HG03196 (cell line): ENCODE data around the gene FAM83B.
"Not testable (repeated sequence)": the region's sequence is repeated elsewhere in the genome, so short reads cannot be mapped to it uniquely, and the experiment has no call there.

ENCODE experiments used
- ATAC-seq: cut with Tn5 transposase; IDR thresholded peaks from one replicate; pipeline ENCODE4 v1.9.1; 2021; ENCODE audit not compliant: unreplicated experiment

The FAM83B gene

DNA sequence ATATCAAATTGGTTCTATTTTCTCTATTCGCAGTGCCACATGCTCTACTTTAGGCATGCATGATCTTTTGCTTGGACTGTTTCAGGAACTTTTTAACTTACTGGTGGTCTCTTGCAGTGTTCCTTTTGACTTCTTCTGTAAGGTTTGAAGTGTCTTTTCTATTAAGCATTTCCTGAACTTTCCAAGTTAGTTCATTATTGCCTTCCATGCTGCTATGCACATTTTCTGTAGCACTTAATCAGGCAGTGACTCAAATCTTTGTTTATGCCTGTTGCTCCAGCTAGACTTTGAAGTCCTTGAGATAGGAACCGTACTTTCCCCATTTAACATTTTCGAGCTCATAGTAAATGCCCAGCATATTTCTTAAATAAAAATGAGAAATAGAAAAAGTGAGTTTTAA lies 52.2 kb downstream of the FAM83B start:
- ATAC-seq = no peak

DNA sequence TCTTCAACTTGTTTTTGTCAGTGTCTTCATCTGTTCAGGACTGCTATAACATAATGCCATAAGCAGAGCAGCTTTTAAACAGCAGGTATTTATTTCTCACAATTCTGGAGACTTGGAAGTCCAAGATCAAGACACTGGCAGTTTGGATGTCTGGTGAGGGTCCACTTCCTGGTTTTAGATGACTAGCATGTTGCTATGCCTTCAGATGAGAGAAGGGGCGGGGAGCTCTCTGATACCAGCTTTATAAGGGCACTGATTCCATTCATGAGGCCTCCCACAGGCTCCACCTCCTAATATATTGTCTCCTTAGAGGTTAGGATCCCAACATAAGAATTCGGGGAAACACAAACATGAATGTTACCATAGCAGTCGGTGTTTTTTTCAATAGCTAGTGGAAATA lies 52.9 kb downstream of the FAM83B start:
- ATAC-seq = no peak

DNA sequence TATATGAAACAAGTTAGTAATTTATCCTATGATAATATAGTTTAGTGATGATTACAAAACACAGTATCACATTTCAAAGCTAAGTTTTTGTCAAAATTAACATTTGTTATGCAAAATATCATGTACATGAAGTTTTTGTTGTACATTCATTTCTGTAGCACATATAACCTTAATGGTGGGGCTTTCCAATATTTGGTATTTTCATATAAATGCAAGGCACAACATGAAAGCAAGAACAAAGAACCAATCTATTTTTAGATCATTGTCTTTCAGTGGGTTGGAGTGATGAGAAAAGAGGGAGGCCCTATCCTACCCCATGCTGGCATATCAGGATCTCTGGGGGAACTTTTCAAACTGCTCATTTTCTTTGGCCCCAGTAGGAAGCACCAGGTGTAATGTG lies 53.4 kb downstream of the FAM83B start:
- no peak for ATAC-seq

DNA sequence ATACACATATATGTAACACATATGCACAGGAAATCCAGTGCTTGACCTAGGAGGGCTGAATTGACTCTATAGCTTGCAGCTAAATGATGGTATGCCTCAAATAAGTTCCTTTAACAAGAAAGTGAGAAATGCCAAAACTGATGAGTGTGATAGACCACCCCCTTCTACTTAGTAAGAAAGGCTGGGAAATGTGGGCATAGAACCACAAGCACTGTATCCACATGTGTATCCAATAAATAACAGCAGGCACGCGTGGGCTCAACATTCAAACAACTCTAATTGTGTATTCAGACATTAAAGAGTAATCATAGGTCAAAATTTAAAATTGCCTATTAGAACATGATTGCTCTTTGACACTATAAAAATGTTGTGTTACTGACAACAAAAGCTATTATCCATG lies 54.1 kb downstream of the FAM83B start:
- ATAC-seq = no peak

DNA sequence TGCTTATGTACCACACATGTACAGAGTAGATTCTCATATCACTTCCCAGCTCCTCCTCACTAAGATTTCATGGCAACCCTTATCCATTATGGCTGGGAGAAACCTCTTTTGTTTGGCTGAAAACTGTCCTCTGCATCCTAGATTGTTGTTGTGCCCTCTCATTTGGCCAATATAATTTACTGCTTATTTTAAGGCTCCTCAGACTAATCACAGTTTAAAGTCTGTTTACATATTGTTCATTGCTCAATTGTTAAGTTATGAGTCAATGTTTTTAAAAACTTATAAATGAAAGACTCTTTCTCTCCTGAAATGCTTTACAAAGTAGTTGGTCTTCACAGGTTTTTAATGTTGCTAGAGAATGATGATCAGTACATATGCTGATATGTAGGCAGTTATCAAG lies 57.3 kb downstream of the FAM83B start:
- no peak for ATAC-seq

DNA sequence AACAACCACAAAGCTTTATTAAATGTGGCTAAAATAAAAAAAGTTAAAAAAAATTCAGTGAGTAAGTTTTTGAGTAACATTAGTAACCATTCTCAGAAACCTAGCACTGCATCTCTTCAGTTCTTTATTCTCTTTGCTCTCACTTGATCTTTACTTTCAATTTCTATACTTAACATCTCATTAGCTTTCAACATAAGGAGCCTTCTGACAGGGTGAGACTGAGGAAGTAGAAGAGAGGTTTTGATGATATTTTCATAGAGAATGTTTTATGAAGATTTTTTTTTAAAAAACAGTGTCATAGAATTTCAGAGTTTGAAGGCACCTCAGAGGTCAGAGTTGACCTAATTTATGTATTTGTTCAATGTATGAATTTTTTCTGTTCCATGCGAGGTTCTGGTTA lies 60.8 kb downstream of the FAM83B start:
- no peak for ATAC-seq

DNA sequence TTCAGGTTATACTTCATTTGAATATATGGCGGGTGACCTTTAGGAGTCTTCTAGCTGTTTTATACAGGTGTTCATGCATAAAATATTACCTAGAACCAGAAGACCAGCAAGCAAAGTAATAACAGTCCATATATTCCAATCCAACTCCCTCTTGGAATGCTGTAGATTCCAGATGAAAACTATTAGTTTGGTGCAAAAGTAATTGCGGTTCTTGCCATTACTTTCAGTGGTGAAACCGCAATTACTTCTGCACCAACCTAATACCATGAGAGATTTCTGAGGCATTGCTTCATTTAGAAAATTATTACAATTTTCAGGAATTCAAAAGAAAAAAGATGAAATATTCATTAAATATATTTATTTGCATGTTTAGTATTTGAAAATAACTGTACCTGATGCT lies 62.6 kb downstream of the FAM83B start:
- ATAC-seq = no peak

DNA sequence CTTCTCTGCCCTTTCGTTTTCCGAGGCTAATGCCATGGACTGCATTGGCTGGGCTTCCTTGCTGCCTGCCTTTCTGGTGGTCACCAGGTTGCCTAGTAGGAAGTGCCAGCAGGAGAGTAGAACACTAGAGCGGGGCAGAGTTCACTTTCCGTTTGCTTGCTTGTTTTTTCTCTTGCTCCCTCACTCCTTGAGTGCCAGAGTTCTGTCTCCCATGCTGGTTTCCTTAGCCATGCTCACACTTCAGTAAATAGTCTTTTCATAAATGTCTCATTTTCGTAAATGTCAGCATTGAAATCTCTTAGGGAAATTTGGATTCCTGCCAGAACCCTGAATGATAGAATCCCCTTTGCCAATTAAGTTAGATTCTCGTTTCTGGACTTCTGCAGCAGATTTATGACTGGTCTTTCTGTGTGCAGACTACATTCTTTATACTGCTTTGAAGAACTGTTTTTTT lies 63.9 kb downstream of the FAM83B start:
- ATAC-seq = no peak

DNA sequence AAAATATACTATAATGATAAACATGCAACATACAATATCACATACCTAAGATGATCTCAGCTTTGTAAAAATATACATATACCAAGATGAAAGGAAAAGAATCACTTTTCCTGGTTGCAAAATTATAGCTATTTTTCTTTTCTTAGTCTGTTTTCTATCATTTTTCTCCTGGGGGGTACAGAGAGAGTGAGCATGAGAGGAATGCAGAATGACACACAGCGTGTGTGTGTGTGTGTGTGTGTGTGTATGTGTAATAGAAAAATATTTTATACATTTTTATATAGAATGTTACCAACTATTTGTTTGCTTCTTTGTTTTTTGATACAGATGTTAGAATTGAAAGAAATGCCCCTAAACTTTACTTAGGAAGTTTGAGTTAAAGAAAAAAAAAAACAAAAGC lies 64.3 kb downstream of the FAM83B start:
- no peak for ATAC-seq

DNA sequence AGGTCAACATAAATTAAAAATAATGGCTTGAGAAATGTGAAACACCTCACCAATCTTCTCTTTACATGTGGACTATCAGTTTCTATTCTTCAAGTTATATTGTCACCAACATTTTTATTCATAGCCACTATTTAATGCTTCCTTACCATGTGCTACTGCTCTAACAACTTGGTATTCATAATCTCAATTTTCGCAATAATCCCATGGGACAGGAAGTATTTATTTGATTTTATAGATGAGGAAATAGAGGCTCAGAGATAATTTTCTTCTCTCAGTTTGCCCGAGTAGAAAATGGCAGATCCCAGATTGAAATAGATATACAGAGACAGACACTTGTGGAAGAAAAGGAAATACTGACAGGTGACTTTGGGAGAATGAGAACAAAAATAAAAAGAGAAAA lies 66.6 kb downstream of the FAM83B start:
- ATAC-seq = no peak

DNA sequence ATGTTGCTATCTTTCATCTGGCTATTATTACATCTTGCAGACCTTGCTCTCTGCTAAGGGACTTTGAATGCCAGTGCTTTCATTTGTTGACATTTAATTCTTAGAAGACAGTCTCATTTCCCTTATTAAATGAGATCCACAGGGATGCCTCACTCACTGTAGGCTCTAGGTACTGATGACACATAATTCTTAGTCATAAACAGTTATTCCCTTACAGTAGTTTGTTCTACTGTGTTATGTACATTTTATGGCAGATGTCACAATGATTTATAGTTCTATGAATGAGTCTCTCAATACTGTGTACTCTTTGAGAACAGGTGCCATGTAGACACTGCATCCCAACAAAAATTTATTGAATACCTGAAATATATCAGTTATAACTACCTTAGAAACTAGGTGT lies 70.3 kb downstream of the FAM83B start:
- no peak for ATAC-seq

DNA sequence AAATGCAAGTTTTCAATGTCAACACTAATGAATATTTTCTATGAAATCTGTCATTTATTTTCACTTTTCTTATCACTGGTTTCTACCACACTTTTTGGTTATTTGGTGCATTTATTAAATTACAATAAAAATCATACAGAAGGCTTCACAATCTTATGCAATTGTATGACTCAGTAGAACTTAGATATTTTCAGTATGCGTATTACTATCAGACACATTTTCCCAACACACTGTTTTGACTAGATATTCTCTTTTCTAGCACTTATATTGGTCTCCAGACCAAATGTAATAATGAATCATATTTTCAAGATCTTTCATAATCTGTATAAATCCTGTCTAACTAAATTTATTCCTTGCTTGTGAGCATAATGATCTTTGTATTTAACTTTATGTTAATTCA lies 74.1 kb downstream of the FAM83B start:
- ATAC-seq = no peak

DNA sequence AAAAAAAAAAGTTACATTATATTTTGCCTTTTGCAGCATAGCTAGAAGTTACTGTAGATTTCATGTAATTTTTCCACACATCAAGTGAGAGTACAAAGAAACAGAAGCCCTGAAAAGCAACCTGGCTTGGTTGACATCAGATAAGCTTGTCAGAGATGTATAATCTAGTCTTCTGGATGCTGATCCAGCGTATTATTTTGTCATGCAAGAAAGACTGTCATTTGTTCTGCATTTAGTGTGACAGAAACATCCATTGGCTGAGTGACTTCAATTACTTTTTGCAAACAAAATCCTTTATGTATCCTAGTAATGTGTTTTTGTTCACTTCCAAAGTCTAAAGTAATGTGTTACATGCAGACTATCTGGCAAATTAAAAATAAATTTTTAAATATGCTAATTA lies 75.3 kb downstream of the FAM83B start:
- ATAC-seq = no peak

DNA sequence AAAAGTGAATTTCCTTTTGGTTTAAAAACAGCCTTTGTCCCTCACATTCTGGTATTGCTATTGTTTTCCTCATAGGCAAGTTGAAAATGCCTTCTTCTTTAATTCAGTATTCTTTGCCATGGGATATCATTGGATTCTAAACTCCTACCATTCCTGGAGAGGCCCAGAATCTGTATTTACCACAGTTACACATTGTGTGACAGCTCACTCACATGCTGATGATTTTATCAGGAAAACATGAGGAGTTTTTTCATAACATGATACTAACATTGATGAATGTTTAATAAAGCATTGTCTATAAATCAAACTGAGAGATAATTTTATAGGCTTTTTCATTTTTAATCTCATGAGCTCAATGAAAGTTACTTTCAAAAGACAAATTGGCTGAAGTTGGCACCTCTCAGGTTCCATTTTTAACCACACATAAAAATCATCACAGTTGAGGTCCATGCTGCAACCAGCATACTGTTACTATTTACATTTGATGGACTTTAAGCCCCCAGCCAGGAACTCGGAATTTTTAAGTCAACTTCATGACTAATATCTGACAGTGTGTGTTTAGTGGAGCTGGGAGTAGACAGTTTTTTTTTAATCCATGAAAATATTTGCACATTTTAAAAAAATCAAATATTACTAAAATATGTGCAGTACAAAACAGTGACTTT lies 82.8 kb downstream of the FAM83B start:
- no peak for ATAC-seq

DNA sequence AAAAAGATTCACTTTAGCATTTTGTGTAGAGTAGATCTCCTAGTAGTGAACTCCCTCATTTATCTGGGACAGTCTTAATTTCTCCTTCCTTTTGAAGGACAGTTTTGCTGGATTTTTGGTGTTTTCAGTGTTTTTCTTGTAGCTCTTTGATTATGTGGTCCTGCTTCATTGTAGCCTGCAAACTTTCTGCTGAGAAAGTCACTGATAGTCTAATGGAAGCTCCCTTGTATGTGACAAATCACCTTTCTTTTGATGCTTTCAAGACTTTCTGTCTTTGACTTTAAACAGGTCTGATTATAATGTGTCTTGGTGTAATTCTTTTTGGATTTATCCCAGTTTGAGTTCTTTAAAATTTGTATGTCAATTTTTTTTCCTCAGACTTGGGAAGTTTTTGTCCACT lies 86.1 kb downstream of the FAM83B start:
- no peak for ATAC-seq

DNA sequence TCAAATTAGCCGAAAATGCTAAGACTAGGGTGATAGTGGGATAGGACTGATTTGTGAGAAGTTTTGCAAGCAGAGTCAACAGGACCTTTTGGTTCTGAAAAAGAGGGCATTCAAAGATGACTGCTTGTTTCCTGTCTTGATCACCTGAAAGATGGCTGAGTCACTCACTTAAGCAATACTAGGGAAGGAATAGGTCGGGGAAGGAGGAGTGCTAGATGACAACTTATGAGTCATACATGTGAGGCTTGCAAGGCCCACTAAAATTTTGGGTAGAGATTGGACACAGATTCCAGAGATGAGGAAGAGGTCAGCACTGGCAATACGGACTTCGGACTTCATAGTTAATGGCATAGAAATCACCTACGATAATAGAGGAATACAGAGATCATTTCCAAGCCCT lies 89.2 kb downstream of the FAM83B start:
- no peak for ATAC-seq

DNA sequence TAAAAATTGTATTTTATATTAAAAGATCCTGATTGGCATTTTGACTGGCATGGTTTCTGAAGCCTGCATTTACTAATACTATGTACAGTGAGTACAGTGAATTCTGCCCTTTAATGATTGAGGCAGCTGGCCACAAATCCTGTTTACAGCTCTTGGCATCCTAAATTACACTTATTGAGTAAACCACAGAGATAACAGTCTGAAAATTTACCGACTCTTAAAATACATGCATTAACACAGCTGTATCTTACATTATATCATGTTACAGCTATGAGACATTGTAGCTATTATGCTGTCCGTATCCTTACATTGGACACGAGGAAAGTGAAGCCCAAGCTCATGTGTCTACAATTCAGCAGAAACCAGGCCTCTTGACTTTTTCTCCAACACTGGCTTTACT lies 90.8 kb downstream of the FAM83B start:
- no peak for ATAC-seq

DNA sequence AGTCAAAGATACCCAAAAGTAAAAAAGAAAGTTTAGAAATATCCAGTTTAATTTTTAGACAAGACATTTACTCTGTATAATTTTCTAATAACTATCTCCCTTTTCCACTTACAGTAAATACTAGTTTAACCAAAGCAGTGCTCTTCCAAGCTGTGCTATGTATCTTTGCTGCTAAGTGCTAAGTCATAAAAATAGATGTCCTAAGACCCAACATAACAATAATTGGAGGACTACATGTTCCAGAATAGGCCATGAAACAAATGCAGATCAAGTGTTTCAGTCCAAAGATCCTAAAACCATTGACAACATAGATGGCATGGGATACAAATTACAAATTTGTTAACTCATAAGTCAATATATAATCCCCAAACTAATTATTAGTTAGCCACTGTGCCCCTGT lies 111.1 kb downstream of the FAM83B start:
- ATAC-seq = no peak

DNA sequence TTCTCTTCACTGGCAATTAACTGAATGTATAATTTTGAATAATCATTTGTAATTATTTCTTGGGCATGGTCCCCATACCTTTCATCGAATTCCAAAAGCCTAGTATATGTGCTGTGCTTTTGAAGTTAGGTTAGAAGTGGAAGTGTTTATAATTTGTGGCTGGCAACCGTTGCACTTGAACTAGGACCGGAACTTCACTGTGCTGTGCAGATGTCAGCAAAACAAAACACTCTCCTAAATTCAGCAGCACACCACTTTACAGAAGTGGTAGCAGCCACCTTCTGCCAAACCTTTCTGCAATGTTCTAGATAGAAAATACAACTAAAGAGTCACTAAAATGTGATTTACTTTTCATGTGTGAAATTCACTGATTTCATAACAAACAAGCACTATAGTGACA lies 111.9 kb downstream of the FAM83B start:
- ATAC-seq = no peak

DNA sequence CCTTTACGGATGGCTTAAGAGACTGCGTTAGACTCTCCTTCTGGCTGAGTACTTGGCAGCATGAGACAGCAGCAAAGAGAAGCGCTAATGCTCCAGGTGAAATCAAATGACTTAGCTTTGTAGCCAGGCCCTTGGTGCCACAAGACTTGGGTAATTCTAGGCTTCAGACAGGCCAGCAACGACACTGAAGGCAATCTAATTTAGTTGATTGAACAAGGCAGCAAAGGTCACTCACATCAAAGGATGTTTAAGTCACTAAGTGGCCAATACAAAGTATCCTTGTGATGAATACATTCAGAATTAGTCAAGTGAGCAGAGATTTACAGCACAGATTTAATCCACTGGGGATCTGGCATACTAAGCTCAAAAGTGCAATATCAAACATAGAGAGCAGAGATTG lies 113.2 kb downstream of the FAM83B start:
- no peak for ATAC-seq

DNA sequence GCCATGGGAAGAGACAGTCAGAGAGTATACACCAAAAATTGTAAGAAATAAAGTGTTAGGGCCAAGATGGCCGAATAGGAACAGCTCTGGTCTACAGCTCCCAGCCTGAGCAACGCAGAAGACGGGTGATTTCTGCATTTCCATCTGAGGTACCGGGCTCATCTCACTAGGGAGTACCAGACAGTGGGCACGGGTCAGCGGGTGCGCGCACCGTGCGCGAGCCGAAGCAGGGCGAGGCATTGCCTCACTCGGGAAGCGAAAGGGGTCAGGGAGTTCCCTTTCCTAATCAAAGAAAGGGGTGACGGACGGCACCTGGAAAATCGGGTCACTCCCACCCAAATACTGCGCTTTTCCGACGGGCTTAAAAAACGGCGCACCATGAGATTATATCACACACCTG lies 114.8 kb downstream of the FAM83B start:
- ATAC-seq = not testable (repeated sequence)

DNA sequence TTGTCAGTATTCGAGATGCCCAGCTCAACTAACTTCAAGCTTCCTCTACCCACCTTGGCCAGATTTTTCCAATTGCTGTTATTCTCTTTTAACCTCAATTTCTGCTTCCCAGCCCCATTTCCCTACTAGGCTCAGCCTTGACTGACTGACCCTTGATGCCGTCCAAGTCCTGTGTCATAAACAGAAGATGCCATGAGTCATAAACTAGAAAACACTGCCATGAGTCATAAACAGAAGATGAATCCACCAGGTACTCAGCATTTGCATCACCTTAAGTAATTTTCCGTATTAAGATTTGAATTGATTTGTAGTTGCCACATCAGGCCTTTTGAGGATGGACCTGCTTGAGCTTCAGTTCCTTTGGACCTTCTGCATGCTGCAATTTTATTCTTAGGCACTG lies 123.8 kb downstream of the FAM83B start:
- ATAC-seq = no peak

DNA sequence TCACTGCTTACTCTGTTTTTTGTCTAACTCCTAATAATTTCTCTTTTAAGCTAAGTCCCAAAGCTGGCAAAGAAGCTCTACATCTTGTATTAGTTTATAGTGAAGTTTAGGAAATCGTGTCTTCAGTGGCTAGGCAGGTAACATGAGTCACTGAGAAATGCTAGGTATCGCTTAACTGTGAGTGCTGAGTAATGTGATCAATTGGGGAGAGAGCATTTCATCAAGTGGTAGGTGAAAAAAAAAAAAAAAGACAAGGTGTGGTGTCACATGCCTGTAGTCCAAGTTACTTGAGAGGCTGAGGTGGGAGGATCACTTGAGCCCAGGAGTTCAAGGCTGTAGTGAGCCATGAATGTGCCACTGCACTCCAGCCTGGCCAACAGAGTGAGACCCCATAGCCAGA lies 125.3 kb downstream of the FAM83B start:
- ATAC-seq = no peak

DNA sequence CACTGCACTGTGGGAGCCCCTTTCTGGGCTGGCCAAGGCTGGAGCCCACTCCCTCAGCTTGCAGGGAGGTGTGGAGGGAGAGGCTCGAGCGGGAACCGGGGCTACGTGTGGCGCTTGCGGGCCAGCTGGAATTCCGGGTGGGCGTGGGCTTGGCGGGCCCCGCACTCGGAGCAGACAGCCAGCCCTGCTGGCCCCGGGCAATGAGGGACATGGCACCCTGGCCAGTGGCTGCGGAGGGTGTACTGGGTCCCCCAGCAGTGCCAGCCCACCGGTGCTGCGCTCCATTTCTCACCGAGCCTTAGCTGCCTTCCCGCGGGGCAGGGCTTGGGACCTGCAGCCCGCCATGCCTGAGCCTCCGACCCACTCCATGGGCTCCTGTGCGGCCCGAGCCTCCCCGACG lies 132.6 kb downstream of the FAM83B start:
- not testable (repeated sequence) for ATAC-seq
